Activated naive CD8-positive, alpha-beta T cell treated with anti-CD3 and anti-CD28 coated beads, Interleukin-2, amount 50 U/mL, for 16 hours (primary cell): ENCODE results near the gene STAB1.

Source experiments
- DNase-seq: peaks from one replicate; pipeline ENCODE4 v3.0.0-alpha.2; 2020; ENCODE audit warnings: low read depth, low spot score

STAB1 gene

DNA sequence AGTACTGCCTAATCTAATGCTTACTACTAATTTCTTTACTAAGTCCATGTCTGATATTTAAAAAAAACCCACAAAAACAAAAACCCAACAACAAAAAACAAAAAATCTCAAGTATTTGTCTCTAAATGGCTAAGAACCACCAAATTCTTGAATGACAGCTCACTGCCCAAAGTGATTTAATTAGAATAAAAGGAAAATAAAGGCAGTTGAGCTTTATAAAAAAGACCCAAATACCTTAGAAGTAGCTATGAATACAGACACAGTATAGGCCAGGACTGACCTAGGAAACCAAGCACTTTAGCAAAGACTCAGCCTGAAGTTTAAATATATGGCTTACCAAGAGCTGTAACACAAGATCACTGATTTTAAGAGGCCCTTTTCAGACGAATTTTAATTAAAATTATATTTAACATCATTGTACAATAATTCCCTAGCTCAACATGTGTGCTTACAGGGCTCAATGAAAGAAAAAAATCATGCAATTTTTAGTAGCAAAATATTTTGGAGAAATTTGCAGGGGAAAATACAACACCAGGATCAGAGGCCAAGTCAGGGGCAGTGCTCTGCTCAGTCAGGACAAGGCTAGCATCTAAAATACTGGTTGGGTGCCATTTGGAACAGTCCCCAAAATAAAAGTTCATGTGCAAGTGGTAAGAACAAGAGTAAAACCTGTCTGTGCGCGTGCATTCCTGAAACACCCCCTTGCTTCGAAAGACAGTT is 66.0 kb downstream of the STAB1 start:
- no peak for DNase-seq

DNA sequence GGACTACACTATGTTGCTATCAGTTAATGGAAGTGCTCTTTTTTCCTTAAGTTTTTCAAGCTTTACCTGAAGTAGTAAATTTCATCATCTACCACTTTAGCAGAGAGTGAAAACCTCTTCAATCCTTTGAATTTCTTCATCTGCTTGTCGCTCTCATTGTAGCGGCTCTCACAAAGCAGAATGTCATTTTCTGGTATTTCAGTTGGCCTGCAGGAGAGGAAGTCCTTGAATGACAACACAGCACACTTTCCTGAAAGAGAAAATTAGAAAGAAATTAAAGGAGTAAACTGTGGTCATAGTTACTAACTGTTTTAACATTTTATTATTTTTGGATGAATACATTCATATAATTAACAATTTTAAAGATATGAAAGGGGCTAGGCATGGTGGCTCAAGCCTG is 68.8 kb downstream of the STAB1 start:
- no peak for DNase-seq

DNA sequence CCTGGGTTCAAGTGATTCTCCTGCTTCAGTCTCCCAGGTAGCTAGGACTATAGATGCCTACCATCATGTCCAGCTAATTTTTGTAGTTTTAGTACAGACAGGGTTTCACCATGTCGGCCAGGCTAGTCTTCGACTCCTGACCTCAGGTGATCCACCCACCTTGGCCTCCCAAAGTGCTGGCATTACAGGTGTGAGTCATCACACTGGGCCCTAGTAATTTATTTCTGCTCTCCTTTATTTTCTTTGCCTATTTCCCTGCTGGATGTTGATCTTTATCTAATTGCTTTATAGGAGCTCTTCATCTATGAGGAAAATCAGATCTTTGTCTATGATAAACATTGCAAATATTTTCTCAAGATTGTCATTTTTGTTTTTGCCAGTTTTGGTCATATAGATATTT is 72.9 kb downstream of the STAB1 start:
- DNase-seq = no peak

DNA sequence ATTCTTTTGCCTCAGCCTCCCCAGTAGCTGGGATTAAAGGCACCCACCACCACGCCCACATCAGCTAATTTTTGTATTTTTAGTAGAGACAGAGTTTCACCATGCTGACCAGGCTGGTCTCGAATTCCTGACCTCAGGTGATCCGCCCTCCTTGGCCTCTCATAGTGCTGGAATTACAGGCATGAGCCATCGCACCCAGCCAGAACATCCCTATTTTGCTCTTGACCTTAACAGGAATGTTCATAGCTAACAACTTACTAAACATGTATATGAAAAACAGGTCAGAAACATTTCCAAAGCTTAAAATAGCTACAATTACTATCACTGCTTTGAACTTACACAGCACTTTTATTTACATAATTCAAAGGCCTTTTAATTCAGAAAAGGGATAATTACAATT is 74.9 kb downstream of the STAB1 start:
- no peak for DNase-seq

DNA sequence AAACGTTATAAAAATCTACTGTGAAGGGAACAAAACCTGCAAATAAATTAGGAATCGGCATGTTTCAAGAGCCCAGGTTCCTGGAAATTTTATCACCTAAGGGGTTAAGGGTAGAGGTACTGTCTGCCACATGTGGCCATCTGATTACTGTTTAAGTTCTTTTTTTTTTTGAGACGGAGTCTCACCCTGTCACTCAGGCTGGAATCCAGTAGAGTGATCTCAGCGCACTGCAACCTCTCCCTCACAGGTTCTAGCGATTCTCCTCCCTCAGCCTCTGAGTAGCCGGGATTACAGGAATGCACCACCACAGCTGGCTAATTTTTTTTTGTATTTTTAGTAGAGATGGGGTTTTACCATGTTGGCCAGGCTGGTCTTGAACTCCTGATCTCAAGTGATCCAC is 77.1 kb downstream of the STAB1 start:
- no peak for DNase-seq
